Caki2 (cell line): ENCODE measurements around the gene CAMP. TPM values are rescaled to one million over a fixed set of nuclear protein-coding genes. Genes with fewer than 3 reads are reported as not detected.
A peak's percentile ranks its signal among the peaks of the same experiment; 100 is the strongest.

Experiments used
- DNase-seq: peaks from one replicate; pipeline ENCODE4 v3.0.0-alpha.2; 2015; ENCODE audit warnings: low read depth
- in situ Hi-C: cut with HindIII; loops from 2 replicates; pipeline ENCODE4 v1.10.0; 2016; ENCODE audit warnings: low sequenced_read_pairs, low pct_unique_long_range_greater_than_20kb, mixed read lengths
- total RNA-seq: library from RNA; depleted of rRNA; stranded (reverse); fragments of >200 nt; shearing (Covaris generic); gene quantifications from 2 replicates; pipeline ENCODE4 v1.2.3, GENCODE V29; 2014; ENCODE audit warnings: low replicate concordance; rRNA removed

CAMP gene, protein sequence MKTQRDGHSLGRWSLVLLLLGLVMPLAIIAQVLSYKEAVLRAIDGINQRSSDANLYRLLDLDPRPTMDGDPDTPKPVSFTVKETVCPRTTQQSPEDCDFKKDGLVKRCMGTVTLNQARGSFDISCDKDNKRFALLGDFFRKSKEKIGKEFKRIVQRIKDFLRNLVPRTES
- total RNA-seq, result not detected in 2 replicates

DNA sequence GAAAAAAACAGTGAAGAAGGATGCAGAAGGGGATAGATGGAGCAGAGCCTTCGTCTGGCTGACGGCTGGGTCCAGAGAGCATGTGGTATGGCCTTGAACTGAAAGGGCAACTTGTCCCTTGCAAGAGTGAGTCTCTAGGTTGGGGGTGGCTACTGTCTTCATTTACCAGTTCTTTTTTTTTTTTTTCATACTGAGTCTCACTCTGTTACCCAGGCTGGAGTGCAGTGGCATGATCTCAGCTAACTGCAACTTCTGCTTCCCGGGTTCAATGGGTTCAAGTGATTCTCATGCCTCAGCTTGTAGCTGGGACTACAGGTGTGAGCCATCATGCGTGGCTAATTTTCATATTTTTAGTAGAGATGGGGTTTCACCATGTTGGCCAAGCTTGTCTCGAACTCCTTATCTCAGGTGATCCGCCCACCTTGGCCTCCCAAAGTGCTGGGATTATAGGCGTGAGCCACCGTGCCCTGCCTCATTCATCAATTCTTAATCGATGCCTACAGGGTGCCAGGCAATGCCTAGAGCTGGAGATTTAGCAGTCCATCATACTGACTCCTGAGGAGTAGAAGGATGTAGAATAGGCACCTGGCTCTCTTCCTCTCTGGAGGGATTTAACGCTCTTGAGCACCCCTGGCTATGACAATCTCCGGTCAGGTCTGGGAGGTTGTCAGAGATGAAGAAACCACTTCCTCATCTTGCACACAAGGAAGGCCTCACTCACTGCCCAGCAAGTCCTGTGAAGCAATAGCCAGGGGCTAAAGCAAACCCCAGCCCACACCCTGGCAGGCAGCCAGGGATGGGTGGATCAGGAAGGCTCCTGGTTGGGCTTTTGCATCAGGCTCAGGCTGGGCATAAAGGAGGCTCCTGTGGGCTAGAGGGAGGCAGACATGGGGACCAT lies at the start of gene CAMP:
Gene CAMP, plus strand, starts transcription at position 880 of the 898 bp plus-strand sequence. Its CDS starts 17 bp downstream, at position 897.
- peak; percentile 22 for DNase-seq
- in situ Hi-C loops, result no loop called here

DNA sequence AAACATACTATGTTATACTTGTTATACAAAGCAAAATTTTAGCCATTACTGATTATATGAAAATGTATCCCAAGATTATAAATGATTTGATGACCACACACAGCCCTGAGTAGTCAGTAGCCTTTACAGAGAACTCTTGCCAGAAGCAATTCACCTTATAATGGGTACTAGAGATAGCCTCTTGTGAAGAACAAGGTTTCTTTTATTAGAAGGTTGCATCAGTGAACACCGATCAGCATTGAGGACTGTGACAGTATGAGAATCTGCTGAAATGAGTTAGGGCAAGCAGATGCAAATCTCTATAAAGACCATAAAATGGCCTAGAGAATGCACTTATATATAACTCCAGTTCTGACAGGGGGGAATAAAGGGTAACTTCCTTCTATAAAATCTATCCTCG lies 45.2 kb upstream of the CAMP start:
- no peak for DNase-seq
- in situ Hi-C loops, result no loop called here

DNA sequence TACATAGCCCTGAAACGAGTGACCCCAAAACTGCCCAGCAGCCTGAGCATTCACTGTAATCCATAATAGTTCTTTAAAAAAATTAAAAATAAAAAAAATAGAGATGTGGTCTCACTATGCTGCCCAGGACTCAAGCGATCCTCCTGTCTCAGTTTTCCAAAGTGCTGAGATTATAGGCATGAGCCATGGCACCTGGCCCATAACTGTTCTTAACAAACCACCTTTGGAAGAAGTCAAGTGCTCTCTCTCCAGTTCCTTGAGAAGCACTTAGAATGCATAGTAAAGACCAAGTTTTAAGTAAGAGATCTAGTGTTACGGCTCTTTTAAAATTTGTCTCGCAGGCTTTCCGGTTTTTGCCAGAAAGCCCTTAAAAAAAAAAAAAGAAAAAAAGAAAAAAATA lies 43.3 kb upstream of the CAMP start:
- DNase-seq, result no peak
- in situ Hi-C loops, result no loop called here

DNA sequence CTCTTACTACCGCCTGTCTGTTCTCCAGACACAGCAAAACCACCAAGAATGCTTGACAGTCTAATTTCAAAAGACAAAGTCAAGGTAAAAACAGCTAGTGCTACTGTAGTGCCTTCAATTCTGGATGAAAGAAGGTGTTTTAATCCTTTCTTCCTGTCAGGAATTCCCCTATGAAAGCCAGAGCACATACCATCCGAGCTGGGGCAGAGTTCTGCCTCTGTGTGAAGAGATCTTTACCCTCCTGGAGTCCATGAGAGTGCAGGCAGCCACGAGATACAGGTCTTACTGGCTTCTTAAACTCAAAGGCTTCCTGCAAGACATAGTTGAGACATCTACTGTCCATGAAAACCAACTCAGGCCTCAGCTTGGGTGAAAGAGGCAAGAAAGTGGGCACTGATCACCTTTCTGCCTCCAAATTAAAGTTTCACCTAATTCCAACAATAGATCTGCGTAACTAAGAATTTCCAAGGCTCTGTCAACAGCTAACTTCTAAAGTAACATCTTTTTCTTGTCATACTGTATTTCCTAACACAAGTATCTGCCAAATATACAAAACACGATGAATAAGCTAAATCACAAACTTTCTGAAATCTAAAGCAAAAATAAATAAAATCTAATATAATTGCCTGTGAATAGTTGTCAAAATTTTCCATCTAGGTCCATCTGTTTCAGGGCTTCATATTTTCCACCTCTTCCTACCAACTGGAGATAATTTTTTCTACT lies 42.6 kb upstream of the CAMP start:
- in situ Hi-C loops, result no loop called here
- no peak for DNase-seq

DNA sequence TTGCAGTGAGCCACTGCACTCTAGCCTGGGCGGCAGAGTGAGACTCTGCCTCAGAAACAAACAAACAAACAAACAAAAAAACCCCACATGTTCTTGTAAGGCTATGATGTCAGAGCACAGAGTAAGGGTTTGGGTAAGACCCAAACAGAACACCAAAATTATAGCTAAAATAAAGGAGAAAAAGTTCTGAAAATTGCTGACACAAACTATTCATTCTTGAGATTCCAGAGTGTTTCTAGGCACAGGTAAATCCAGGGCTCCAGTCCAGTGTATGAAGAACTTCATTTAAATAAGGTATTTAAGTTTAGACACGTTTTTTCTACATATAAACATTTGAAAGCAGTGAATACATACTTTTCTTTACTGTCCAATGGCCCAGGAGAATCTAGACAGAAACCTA lies 39.0 kb upstream of the CAMP start:
- no peak for DNase-seq
- in situ Hi-C loops, result no loop called here

DNA sequence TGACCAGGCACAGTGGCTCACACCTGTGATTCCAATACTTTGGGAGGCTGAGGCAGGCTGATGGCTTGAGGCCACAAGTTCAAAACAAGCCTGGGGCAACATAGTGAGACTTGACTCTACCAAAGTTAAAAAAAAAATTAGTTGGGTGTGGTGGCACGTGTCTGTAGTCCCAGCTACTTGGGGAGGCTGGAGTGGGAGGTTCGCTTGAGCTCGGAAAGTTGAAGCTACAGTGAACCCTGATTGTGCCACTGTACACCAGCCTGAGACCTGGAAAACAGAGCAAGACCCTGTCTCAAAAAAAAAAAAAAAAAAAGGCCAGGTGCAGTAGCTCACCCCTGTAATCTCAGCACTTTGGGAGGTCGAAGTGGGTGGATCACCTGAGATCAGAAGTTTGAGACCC lies 38.2 kb upstream of the CAMP start:
- DNase-seq, result no peak
- in situ Hi-C loops, result no loop called here

DNA sequence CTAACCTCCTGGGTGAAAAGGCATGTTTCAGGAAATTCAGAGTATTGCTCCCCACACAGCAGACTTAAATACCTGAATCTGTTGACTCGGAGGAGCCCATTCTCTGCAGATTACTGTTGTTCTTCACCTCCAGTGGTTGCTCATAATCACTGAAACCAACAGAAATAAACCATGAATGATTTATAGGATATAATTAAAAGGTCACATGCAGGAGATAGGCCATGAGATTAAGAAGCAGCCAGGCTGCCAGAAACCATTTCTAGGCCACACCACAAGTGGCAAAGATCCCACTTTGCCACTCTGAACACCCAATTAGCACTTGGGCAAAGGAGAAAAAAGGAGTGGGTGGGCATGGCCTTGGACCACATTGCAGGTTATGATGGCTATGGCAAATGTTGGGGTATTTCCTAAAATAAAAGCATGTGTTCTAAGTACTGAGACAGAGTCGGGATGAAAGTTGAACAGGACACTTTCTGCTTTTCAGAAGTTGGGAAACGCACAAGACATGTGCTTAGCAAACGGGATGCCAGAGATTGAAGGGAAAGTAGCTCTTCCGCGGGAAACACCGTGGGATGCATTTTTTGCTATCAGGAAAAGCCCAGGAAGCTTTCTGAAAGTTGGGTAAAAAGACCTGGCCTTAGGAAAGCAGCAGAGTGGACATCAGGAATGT lies 36.5 kb upstream of the CAMP start:
- no peak for DNase-seq
- in situ Hi-C loops, result no loop called here

DNA sequence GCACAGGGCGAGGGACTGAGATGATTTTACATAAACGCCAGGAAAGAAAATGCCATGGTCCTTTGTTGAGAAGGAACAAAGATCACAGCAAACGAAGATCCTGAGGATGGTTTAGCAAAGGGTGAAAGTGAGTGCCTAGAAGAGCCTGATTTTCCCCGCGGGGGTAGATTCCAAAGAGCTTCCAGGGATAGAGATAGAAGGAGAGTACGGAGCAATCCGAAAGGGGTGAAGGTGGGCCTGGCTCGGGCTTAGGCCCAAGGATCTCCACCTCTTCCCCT lies 36.1 kb upstream of the CAMP start:
- in situ Hi-C loops, result no loop called here
- DNase-seq, result peak; percentile 2

DNA sequence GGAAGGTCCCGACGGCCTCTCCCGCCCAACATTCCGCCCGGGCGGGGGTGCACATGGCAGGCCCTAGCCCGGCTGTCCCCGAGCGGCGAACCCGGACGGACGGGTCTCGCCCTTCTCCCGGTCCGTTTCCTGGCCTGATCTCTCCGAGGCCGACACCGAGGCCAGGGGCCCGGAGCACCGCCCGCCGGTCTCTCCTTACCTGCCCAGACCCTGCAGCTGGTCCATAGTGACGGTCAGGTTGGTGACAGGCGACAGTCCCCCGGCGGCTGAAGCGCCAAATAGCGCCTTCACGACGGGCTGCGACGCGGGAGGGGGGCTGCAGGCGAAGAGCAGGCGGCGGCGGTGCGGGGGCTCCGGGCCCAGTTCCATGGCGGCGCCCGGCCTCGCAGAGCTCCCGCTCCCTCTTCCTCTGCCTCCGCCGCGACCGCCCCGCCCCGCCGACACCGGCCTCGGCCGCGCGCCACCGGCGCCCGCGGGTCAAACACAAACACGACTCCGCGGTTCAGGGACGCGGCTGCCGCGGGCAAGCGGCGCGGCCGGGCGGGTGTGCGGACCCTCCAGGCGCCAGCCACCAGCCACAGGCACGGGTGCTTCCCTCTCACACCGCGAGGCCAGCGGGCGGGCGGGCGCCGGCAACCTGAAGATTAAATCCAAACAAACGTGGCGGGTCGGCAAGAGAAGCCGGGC lies 35.6 kb upstream of the CAMP start:
- DNase-seq, result no peak

DNA sequence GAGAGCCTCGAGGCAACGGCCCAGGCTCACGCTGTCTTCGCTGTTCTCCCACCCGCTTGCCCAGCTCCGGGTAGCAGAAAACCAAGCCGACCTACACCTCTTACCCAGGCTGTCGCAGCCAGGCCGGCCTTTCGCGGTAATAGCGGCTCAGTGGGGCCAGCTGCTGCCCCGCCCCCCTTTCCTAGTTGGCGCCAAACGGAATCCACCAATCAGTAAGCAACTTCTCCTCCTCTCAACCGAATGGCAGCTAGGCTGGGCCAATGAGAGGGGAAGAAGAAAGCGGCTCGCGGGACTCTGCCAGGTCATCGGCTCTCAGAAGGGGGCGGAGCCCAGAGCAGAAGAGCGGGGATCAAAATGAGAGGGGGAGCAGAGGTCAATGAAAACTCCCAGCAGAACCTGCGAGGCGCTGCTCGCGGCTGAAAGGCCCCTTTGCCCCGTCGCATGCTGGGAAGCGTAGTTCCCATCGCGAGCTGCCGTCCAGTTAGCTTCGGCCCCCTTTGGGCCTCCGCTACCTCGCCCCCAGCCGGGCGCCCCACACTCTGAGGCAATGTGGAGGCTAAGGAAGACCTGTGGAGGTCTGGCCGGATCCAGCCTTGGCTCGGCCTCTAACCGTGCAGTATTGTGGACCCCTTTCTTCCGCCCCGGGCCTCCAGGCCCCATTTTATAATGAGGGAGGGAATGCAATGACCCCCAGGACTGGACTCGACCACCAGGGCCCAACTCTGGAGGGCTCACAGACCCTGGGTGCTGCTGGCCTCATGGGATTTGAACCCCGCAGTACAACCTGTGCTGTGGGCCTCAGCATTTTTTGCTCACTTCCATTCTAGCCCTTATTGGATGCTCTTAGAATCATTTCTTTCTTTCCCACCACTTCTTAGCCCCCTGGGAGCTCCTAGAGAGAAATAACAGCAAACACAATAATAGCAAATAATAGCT lies 34.8 kb upstream of the CAMP start, which contains the start of gene CDC25A:
Gene CDC25A, minus strand, starts transcription at position 152 of the 936 bp plus-strand sequence. CDS start 470 bp downstream, outside the sequence.
- in situ Hi-C loops, result no loop called here
- peak; percentile 99 for DNase-seq

More for the DNA sequence above, 35.6 kb upstream of the CAMP start:
- in situ Hi-C loops, result no loop called here

DNA sequence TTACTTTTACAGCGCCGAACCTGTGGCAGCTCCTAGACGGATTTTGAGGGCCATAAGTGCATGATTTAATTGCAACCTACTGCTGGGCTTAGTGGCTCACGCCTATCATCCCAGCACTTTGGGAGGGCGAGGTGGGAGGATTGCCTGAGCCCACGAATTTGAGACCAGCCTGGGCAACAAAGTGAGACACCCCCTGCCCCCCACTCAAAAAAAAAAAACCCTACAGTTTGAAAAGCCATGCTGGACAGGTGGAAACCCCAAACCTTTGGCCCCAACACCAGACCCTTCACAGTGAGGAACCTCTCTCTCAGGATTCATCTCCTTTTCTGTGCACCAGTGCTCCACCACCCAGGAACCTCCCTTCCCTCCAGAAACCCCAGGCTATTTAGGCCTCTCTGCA lies 34.0 kb upstream of the CAMP start:
- no peak for DNase-seq
- in situ Hi-C loops, result no loop called here

DNA sequence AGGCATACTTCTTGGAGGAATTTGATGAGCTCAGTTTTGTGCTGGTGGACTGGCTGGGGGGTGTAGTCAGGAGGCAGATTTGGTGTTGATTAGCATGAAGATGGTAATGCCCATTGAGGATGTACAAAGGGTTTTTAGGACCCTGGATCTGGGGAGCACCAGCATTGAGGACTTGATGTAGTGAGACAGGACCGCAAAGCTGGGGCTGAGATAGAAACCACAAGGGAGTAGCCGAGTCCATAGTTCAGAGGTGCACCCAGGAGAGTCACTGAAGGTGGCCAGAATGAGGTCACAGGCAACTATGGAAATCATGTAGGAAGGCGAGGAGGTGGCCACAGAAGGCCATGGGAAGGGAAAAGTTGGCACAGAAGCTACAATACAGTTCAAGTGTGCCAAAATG lies 32.4 kb upstream of the CAMP start:
- DNase-seq, result no peak
- in situ Hi-C loops, result no loop called here

DNA sequence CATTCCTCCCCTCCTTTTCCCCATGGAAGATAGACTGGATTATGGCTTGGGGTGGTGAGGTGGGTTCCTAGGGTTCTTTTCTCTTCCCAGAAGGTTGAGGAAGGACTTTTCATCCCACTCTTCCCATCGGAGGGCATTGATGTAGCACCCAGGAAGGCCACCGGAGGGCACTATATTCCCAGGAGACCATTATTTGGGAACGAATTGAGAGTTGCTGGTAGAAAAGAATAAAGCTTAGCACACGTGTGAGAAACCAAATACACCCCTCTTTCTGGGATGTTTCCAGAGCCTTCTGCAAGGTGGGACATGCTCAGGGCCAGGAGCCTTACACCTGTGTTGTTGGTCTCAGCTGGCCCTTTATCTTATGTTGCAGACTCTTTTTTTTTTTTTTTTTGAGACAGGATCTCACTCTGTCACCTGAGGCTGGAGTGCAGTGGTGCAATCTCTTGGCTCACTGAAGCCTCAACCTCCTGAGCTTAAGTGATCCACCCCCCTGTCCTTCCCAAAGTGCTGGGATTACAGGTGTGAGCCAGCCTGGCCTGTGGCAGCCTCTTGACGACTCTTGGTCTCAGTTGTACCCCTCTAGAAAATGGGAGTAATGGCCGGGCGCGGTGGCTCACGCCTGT lies 28.7 kb upstream of the CAMP start:
- in situ Hi-C loops, result no loop called here
- peak; percentile 55 for DNase-seq

DNA sequence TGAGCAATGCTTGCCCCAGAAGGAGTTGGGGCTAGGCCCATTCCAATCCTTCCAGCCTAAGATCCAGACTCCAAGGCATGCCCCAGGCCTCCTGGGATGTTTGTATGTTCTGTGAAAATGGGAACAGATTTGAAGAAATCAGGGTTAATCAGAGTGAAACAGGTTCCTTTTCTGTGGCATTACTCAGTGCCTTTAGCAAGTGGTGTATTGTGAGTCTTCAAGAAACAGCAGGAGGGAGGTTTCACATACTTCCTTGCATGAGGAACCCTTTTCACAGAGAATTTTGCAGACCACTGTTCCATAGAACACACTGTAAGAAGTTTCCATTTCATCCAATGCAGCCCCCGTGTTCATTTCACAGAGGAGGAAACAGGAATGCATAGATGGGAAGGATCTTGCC lies 26.7 kb upstream of the CAMP start:
- in situ Hi-C loops, result no loop called here
- DNase-seq, result no peak

DNA sequence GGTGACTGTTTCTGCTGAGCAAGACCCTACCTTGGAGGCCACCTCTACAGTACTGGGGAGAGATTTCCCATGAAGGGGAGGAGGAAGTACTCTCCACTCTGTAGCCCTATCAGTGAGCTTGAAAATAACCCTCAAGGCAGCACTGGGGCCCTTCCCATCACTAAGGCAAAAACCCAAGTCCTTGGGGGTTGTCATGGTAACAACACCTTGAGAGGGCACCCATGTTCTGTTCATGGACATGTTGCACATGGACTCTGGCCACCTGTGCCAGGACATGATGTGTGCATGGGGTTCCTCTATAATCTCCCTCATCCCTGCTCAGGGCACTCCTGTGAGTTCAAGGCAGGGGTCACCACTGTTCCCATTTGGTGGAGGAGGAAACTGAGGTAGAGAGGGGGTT lies 24.2 kb upstream of the CAMP start:
- in situ Hi-C loops, result no loop called here
- DNase-seq, result no peak

DNA sequence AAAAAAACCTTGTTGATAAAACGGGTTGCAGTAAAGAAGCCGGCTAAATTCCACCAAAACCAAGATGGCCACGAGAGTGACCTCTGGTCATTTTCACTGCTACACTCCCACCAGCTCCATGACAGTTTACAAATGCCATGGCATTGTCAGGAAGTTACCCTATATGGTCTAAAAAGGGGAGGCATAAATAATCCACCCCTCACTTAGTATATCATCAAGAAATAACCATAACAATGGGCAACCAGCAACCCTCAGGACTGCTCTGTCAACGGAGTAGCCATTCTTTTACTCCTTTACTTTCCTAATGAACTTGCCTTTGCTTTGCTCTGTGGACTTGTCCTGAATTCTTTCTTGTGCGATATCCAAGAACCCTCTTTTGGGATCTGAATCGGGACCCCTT lies 20.7 kb upstream of the CAMP start:
- no peak for DNase-seq
- in situ Hi-C loops, result no loop called here

DNA sequence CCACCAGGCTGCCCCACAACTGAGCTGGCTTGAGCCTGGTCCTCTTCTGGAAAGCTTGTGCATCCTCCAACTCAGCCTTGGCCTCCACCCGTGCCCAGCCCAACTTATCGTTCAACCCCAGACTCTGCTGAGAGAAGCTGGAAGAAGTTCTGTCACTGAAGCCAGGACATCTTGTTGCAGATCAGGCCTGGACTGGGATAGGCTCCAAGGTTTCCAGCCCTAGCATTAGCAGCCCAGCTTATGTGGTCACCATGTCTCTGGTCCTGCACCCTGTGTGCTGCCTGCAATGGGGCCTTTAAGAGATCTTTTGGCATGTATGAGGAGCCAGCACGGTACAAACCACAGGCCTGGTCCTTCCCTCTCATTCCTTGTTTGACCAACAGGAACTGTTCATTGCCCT lies 15.2 kb upstream of the CAMP start:
- DNase-seq, result no peak
- in situ Hi-C loops, result no loop called here
